Amniotic epithelial cell (primary cell): ENCODE measurements around the gene FHAD1.
"Not testable (repeated sequence)": the region's sequence is repeated elsewhere in the genome, so short reads cannot be mapped to it uniquely, and the experiment has no call there.

Experiments
- DNase-seq: peaks from one replicate; pipeline ENCODE4 v3.0.0-alpha.2; 2010; ENCODE audit warnings: low read depth

Gene FHAD1

DNA sequence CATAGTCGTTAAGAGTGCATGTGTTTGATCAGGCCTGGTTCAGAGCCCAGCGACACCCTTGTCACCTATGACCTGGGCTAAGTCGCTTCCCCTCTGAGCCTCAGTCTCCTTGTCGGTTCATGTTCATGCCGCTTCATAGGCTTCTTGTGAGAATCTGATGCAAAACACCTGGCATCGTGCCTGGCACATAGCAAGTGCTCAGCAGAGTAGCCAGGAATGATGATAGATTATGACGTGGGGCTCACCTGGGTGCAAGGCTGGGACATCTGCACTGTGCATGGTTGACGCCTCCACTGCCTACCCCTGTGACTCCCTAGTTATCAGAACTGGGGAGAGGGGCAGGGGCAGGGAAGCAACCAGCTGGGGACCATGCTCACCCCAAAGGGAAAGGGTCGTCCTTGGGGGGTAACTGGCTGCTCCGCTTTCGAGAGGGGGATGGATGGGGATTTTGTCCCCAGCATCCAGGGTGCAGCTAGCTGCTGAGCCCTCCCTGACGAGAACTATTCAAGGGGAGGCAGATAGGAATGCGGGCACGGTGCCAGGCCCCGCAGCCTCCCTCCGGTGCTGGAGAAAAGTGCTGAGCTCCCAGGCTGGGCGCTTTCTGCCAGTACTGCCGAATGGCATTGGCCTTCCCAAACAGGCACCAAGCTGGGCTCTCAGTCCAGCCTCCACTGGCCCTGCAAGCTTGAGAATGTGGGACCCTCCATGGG is 171.9 kb downstream of the FHAD1 start:
- DNase-seq, result peak; percentile 45

DNA sequence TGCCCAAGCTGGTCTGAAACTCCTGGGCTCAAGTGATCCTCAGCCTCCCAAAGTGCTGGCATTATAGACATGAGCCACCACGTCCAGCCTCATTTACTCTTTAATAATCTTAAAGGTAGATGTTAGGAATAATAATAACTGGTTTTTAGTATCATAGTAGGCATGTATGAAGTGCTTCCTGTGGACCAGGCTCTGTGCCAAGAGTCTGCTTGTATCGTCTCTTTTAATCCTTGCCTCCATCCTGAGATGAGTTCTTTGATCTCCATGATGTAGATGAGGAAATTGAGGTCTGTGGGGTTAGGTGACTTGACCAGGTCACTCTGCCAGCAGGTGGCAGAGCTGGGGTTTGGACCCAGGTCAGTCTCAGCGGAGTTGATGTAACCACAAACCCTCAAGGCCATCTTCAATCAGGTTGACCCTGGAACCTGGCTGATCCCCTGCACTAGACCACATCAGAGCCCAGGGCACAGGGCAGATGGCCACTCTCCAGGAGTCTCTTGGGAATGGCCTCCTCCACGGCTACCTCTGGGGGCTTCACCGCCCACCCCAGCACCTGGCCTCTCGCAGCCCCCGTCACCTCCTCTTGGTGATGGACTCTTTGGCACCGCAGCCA is 173.9 kb downstream of the FHAD1 start:
- DNase-seq, result no peak

DNA sequence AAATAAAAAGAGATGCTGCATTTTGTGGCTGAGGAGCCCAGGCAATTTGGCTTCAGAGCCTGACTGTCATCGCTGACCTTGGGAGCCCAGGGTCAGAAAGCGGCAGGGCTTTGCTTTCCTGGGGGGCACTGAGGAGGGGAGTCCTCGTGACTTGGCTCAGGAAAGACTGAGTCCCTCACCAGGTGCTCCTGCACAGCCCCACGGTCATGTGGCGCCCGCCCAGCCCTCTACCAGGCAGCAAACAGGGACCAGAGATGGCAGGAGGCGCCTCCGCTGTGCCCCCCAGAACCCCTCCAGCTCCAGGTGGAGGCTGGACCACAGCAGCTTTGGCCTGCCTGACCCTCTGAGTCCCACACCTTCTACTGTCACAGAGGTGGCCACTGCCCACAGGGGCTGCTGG is 175.8 kb downstream of the FHAD1 start:
- DNase-seq, result no peak

DNA sequence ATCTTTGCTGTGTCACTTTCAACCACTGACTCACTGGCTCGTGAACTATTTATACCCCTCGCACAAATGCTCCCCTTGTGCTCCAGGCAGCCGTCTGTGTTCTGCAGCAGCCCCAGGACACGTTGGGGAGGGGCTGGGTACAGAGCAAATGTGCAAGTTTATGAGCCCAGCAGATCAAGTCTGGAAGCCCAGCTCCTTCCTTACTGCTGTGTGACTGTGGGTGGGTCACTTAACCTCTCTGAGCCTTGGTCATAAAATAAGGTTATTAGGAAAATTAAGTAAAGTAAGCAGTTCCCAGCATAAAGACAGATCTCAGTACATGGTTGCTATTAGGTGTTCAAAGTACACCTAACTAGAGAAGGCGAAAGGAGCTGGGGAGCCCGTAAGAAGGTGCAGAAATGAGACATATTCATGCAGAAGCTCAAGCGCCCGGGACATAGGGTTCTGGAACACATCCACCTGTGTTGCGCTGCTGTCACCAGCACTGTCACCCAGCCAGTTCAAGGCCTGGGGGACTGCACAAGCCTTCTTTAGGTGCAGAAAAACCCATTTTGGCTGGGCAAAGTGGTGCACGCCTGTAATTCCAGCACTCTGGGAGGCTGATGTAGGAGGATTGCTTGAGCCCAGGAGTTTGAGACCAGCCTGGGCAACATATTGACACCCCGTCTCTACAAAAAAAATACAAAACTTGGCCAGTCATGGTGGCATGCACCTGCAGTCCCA is 176.5 kb downstream of the FHAD1 start:
- no peak for DNase-seq

DNA sequence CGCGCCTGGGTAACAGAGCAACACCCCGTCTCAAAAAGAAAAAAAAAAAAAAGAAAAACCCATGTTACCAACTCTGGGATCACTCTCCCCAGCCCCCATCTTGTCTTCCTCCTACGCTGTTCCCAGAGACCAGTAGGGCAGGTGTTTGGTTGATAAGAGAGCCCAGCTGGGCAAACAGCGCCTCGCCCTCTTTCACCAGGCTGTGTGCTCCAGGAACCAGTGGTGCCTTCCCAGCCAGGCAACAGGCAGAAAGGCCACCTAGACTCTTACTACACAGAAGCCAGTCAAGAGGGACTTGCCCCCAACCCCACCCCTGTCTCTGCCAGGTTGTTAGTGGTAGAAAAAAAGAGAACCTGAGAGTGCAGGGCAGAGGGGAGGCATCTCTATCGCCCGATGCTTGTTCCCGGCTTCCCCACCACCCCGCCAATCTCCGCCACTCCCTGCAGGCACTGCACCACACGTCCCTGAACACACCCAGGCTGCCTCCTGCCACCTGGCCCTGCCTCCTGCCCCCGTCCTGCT is 177.2 kb downstream of the FHAD1 start:
- no peak for DNase-seq

DNA sequence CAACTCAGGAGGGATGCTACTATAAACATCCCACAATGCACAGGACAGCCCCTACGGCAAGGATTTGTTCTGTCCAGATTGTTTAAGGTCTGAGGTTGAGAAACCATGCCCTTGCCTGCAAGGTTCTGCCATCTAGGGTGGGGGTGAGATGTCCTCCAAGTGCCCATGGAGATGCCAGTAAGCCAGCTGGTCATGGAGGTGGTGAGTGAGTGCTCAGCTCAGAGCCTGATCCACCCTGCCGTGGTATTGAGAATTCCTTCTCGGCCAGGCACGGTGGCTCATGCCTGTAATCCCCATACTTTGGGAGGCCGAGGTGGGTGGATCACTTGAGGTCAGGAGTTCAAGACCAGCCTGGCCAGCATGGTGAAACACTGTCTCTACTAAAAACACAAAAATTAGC is 178.0 kb downstream of the FHAD1 start:
- DNase-seq, result no peak

DNA sequence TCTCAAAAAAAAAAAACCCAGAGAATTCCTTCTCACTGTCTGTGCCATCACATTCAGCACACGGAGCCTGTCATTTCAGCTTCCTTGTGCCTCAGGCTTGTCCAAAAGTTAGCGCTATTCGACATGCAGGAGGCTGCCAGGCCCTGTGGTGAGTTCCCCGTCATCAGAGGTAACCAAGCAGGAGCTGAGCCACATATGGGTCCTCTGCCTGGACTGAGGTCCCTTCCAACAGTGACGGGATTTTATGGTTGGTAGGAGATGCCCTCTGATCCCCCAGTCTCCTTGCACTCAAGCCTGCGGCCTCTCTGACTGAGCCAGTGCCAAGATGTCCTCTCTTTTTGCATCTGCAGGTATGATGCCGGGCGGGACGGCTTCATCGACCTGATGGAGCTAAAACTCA is 178.5 kb downstream of the FHAD1 start:
- DNase-seq, result no peak

DNA sequence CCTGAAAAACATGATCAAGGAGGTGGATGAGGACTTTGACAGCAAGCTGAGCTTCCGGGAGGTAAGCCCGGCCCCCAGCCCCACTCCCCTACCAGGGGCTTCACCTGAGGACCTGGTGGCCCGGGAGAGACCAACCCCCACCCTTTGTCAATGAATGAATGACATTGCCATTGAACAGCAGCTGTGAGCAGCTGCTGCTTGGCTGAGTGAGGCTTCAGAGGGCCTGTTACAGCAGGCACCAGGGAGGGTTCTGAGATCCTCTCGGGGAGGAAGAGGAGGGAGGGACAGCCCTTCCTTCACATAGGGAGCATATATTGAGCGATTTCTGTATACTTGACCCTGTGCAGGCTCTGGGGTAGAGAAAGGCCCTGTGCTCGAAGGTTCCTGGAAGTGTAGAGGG is 178.9 kb downstream of the FHAD1 start:
- no peak for DNase-seq

DNA sequence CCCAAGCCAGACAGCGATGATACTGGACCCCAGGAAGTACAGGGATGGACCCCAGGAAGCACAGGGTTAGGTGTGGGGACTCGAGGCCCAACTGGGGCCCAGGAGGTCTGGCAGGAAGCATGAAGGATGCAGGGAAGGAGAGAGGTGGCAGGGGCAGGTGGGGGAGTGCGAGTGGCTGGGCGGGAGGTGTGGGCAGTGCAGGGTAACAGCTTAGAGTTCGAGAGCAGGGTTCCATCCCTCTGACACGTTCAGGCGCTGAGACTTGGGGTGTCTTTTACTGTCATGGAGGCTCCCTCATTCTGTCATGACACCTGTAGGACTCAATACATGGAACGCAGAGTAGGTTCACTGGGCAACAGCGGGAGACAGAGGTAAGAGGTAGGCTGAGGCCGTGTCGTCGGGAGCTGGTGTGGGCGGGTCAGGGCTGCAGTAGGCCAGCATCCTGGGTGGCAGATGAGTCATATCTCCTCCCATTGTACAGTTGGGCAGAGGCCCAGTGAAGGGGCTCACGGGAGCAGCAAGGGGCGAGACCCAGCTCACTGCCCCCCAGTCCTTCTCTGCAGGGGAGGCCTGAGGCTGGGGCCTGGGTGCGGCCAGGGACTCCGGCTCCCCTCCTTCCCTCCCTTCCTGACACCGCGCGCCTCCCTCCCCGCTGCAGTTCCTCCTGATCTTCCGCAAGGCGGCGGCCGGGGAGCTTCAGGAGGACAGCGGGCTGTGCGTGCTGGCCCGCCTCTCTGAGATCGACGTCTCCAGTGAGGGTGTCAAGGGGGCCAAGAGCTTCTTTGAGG is 179.7 kb downstream of the FHAD1 start:
- peak; percentile 69 for DNase-seq

DNA sequence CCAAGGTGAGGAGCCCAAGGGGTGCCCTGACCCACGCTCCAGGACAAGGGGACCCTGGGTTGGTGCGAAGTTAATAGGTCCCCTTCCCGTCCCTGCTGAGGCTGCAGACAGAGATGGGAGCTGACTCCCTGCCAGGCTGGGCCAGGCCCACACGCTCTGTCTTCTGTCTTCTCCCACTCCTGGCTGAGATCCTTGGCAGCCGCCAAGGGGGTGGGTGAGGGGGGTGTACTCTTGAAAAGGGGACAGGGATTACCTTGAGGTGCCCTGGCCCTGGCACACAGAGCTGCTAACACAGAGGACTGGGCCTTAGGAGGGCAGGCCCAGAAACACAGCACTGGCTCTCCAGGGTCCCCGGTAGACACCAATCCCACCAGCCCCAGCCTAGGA is 180.2 kb downstream of the FHAD1 start:
- no peak for DNase-seq

DNA sequence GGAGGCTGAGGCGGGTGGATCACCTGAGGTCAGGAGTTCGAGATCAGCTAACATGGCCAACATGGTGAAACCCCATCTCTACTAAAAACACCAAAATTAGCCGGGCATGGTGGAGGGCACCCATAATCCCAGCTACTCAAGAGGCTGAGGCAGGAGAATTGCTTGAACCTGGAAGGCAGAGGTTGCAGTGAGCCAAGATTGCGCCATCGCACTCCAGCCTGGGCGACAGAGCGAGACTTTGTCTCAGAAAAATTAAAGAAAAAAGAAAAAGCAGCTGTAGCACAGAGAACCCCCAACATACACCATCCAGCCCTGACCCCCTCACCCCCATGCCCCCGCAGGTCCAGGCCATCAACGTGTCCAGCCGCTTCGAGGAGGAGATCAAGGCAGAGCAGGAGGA is 181.2 kb downstream of the FHAD1 start:
- DNase-seq, result not testable (repeated sequence)

DNA sequence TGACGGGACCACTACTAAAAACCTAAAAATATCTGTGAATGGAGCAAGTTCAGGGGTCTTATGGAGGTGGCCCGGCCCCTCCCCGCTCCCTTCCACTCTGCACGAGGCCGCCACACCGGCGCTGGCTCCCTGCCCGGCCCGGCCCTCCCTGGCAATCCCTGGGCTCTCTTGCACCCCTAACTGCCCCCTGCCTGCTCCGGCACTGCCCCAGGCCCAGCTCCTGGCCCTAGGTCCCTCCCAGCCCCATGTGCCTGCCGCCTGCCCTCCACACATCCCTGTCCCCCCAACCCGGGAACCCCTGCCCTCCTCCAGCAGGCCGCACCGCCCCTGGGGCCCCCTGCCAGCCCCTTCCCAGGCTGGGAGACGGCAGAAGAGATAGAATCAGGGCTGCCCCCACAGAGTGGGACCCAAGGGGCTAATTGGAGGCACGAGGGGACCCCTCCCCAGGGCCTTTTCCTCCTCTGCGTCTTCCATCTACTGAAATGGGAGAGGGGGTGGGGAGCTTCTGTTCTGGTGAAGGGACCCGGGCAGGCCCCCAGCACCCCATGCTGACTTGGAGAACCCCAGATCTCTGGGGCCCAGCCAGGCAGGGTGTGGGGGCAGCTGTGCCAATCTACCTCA is 181.9 kb downstream of the FHAD1 start:
- no peak for DNase-seq

DNA sequence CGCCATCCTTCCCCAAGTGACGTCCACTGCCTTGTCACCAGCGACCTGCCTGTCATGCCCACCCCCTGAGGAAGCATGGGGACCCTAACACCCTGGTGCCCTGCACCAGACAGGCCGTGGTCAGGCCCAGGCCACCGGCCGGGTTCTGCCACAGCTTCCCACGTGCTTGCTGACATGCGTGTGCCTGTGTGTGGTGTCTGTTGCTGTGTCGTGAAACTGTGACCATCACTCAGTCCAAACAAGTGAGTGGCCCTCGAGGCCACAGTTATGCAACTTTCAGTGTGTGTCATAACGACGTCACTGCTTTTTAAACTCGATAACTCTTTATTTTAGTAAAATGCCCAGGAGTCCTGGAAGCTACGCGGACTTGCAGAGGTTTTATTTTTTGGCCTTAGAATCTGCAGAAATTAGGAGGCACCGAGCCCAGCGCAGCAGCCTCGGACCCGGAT is 182.7 kb downstream of the FHAD1 start:
- peak; percentile 42 for DNase-seq

DNA sequence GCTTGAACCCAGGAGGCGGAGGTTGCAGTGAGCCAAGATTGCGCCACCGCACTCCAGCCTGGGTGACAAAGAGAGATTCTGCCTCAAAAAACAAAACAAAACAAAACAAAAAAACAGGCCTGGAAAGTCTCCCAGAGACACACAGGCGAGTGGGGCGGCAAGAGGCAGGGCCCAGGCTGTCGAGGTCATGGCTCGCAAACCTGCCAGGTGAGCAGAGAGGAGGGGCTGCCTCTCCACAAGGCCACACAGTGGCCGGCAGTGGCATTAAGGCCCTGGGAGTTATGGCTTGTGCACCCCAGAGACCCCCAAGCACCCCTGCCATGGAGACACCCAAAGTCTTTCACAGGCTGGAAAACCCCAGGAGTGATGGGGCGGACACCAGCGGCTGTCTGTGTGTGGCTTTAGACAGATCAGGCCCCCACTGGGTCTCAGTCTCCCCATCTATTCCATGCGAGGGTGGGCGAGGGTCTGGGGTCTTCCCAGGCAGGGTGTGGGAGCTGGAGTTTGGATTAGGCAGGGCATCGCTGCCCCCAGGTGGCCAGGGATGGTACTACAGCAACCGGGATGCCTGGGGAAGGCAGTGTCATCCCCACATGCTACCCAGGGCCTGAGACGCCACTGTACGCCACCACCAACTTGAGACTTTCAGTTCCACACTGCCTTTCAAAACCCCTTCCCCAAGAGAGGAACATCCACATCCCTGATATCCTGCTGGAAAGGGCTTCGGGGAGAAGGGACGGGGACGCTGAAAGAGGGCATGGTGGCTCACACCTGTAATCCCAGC is 184.0 kb downstream of the FHAD1 start:
- peak; percentile 31 for DNase-seq

DNA sequence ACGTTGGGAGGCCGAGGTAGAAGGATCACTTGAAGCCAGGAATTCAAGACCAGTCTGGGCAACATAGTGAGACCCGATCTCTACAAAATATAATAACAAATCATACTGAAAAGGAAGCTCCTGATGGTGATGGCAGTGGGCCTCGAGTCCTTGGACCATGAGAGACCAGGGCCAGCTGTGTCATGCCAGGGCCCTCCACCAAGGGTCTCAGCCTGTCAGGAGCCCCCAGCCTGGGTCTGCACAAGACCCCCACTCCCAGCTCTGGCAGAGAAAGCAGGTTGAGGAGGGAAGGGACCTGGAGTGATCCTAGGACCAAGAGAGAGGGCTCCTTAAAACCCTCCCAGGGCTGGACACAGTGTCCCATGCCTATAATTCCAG is 184.5 kb downstream of the FHAD1 start:
- no peak for DNase-seq

DNA sequence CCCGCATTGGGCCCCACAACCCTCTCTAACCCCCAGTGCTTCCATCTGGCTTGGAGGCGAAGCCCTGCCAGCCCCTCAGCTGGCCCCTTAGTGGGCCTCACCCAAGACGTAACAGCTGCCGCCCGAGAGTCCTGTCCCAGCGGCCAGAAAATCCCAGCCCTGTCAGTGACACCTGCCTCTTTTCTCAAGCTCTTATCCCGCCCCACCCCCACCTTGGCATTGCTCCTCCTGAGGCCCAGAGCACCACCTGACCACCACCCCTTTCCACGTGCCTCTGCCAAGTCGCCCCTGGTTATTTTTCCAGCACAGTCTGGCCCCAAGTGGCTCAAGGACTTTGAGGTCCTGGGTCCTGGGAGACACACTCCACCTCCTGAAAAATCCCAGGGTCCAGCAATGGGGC is 185.3 kb downstream of the FHAD1 start:
- DNase-seq, result no peak

DNA sequence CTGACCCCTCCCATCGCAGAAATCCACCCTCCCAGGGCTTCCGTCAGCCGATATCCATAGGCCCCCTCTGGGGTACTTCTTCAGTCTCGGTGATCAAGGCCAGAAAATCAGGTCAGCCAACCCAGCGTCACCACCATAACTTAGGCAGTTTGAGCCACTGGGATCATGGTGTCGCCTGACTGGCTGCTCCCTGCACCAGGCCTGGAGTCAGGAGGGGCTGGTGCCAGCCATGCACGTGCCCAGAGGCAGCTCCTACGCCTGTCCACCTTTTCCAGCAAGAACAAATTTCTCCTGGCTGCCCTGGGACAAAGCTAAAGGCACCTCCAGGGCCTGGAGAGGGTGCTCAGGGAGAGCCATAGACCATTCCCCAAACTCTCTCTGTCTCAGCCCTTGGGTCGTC is 186.4 kb downstream of the FHAD1 start:
- DNase-seq, result no peak

DNA sequence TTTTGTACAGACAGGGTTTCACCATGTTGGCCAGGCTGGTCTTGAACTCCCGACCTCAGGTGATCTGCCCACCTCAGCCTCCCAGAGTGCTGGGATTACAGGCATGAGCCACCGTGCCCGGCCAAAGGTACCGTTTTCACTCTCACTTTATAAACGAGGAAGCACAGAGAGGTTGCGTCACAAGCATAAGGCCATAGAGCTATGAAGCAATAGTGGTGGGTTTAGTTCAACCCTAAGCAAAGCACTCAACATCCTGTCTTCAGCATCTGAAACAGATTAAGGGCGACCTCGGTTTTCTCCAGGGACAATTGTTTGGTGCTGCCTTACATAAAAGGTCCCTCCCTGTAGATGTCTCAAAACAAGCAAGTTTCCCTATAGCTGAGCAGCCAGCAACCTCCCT is 187.7 kb downstream of the FHAD1 start:
- peak; percentile 86 for DNase-seq

DNA sequence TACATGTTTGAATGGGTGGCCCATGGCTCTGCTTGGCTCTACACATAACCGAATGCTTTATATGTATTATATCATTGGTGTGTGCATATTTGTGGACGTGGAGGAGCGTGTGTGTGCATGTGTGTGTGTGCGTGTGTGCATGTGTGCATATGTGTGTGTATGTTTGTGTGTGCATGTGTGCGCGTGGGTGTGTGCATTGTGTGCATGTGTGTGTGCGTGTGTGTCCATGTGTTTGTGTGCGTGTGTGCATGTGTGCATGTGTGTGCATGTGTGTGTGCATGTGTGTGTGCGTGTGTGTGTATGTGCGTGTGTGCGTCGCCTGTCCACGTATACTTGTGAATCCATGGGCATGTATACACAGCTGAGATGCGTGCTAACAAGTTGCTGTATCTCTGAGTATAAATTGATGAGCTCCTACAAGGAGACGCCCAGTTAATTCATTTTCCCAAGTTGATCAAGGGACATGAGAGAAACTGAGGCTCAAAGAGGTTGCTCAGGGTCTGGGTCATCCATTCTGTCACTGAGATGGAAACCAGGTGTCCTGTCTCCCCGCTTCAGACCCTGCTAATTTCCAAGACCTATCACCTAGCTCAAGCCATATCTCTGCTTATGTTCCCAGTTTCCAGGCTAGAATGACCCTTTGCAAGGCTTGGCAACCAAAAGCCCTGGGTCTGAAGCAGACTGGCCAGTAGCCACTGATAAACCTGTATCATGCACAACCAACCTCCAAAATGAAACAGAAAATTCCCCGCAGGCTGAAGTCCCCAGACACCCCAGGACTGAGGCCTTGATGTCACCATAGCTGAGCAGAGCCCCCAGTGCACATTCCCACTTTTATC is 188.4 kb downstream of the FHAD1 start:
- no peak for DNase-seq

DNA sequence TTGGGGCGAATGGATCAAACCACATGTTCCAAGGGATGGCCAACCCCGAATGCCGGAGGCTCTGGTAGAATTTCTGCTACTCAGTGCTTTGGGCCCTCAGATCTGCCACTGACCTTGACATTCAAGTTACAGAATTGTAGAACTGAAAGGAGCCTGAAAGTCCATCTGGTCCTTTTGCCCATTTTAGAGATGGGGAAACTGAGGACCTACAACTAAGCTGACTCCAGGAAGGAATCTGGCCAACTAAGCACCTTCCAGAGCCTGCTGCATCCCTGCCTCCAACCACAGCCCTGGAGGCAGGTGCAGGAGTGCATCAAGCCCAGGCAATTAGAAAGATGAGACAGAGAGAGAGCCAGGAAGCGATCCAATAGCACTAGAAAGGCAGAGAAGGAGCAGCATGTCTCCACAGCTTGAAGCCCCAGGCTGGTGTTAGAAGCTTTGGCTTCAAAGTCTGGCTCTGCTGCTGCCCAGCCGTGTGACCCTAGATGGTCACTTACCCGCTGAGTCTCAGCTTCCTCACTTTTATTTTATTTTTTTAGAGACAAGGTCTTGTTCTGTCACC is 189.9 kb downstream of the FHAD1 start:
- DNase-seq, result no peak
